Natural killer cell (primary cell): ENCODE results near the gene FGG. TPM values are rescaled to one million over a fixed set of nuclear protein-coding genes. Genes with fewer than 3 reads are reported as not detected.

Source experiments
- ATAC-seq, 3 donors: fragments of 150-1000 bp in 2 of 3; fragments of 200-7000 bp in 1 of 3; cut with Tn5 transposase; 1 replicate in 1 of 3; 2 replicates in 2 of 3; pipeline ENCODE4 v1.10.0; 2021; ENCODE audit warnings: mild to moderate bottlenecking in 2 of 3, moderate library complexity in 2 of 3
- DNase-seq, 2 donors: peaks; one replicate each; pipeline versions ENCODE4 v3.0.0 to v3.0.0-alpha.2; 2013 to 2021; ENCODE audit warnings: mixed read lengths in 1 of 2
- H3K27ac ChIP-seq: one replicate; pipeline ENCODE4 v1.5.1; 2013; ENCODE audit warnings: mild to moderate bottlenecking, low read length
- H3K27me3 ChIP-seq: one replicate; pipeline ENCODE4 v1.6.1; 2013; ENCODE audit warnings: low read length; ENCODE audit not compliant: control insufficient read depth, insufficient read depth
- H3K36me3 ChIP-seq: one replicate; pipeline ENCODE4 v1.6.1; 2013; ENCODE audit warnings: low read length; ENCODE audit not compliant: control insufficient read depth, insufficient read depth
- H3K4me1 ChIP-seq: one replicate; pipeline ENCODE4 v1.6.1; 2013; ENCODE audit warnings: low read length; ENCODE audit not compliant: control insufficient read depth, insufficient read depth
- H3K4me3 ChIP-seq: one replicate; pipeline ENCODE4 v1.5.1; 2013; ENCODE audit warnings: low read length
- H3K9me3 ChIP-seq: one replicate; pipeline ENCODE4 v1.6.1; 2013; ENCODE audit warnings: low read length; ENCODE audit not compliant: control insufficient read depth, insufficient read depth
- H3K27ac Mint-ChIP-seq, 2 donors: one replicate each; pipeline ENCODE4 v1.8.0; 2022; ENCODE audit warnings: mild to moderate bottlenecking in 2 of 2, mixed read lengths in 2 of 2, moderate library complexity in 1 of 2
- H3K27me3 Mint-ChIP-seq, 2 donors: one replicate each; pipeline ENCODE4 v1.8.0; 2022; ENCODE audit warnings: low read depth in 2 of 2, mixed read lengths in 2 of 2
- H3K36me3 Mint-ChIP-seq: one replicate; pipeline ENCODE4 v1.8.0; 2022; ENCODE audit warnings: mixed read lengths
- H3K4me1 Mint-ChIP-seq, 2 donors: one replicate each; pipeline ENCODE4 v1.8.0; 2022; ENCODE audit warnings: mixed read lengths in 2 of 2
- H3K4me3 Mint-ChIP-seq: one replicate; pipeline ENCODE4 v1.8.0; 2022; ENCODE audit warnings: mild to moderate bottlenecking, moderate library complexity, mixed read lengths
- H3K9me3 Mint-ChIP-seq, 2 donors: one replicate each; pipeline ENCODE4 v1.8.0; 2022; ENCODE audit warnings: mixed read lengths in 2 of 2
- WGBS: methylation state at CpG from one replicate; pipeline ENCODE4 v1.1.7; 2013; ENCODE audit warnings: missing lambda C conversion rate; ENCODE audit not compliant: insufficient coverage; 5-methylcytosine and 5-hydroxymethylcytosine counted together
- intact Hi-C: fragments of 100-400 bp; cut with micrococcal nuclease; formaldehyde crosslinking; loops from one replicate; pipeline ENCODE4 v1.14.2; 2022
- total RNA-seq, 4 donors: library from RNA; stranded (reverse); fragments of 120-200 nt in 1 of 4; gene quantifications; one replicate each; pipeline versions ENCODE4 v1.2.3 to v1.2.4, GENCODE V29; 2013 to 2022
- TF ChIP-seq, protein P1 (sequence below): fragments of 200-600 bp; IDR thresholded peaks from one replicate; pipeline ENCODE4 v1.8.0; 2022; ENCODE audit warnings: antibody characterized with exemption

Gene FGG
- total RNA-seq, 3 donors from 2014 or later (not counting 1 experiment from before 2014, with no cell fraction given), result not detected

DNA sequence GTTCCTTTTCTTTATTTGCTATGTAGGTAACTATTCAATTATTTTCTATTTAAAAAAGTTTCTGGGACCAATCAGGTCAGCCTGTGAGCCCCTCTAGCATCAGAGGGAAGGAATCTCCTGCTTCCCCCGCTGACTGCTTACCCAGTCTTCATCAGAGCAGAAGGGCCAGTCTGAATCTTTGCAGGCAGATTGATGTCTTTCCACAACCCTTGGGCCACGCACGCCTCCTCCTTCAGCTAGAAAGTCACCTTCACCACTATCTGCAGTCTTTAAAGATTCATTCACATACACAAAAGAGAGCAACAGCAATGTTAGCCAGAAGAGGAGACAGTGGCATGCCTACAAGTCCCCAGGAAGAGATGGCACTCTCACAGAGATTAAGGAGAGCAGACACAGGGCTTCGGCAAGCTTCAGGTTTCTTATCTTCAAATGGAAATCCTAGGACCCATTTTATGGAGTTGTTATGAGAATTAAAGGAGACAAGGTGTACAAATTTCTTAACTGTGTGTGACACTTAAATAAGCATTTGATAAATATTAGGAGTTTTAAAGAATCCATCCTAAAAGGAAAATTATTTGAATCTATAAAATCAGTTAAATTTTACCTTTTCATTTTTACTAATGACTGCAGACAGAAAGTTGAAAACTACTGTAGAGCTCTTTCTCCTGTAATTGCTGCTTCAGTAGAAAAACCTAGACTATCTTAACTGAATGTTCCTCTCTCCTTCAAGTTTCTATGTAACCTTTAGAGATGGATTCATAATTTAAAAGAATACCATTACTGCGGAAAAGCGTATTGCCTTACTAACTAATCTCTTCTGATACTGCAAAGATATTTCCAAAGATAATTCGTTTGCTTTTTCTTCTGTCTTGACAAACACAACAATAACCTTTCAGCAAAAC lies 22.9 kb downstream of the FGG start:
- Histone ChIP-seq H3K36me3 (no peaks in the 10 kb centered on the region), H3K9me3 (no peaks in the 10 kb centered on the region), H3K27ac (no peak overlapping the region), H3K4me1 (no peaks in the 10 kb centered on the region), H3K4me3 (no peak overlapping the region), H3K27me3 (no peaks in the 10 kb centered on the region)
- ATAC-seq (no peak), DNase-seq (no peak)
- TF ChIP-seq, protein P1, sequence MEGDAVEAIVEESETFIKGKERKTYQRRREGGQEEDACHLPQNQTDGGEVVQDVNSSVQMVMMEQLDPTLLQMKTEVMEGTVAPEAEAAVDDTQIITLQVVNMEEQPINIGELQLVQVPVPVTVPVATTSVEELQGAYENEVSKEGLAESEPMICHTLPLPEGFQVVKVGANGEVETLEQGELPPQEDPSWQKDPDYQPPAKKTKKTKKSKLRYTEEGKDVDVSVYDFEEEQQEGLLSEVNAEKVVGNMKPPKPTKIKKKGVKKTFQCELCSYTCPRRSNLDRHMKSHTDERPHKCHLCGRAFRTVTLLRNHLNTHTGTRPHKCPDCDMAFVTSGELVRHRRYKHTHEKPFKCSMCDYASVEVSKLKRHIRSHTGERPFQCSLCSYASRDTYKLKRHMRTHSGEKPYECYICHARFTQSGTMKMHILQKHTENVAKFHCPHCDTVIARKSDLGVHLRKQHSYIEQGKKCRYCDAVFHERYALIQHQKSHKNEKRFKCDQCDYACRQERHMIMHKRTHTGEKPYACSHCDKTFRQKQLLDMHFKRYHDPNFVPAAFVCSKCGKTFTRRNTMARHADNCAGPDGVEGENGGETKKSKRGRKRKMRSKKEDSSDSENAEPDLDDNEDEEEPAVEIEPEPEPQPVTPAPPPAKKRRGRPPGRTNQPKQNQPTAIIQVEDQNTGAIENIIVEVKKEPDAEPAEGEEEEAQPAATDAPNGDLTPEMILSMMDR, result no peak
- no peaks in the 10 kb centered on the region for H3K9me3 Mint-ChIP-seq
- no peak overlapping the region for H3K4me3 Mint-ChIP-seq
- H3K4me1 Mint-ChIP-seq, result no peaks in the 10 kb centered on the region
- 89% methylated on average over 6 of the region's 7 CpGs for WGBS
- H3K36me3 Mint-ChIP-seq, result no peaks in the 10 kb centered on the region
- intact Hi-C loops, result no loop called here
- H3K27me3 Mint-ChIP-seq, result peaks cover 14 to 28% of the 10 kb centered on the region in 2 donors
- no peak overlapping the region for H3K27ac Mint-ChIP-seq

DNA sequence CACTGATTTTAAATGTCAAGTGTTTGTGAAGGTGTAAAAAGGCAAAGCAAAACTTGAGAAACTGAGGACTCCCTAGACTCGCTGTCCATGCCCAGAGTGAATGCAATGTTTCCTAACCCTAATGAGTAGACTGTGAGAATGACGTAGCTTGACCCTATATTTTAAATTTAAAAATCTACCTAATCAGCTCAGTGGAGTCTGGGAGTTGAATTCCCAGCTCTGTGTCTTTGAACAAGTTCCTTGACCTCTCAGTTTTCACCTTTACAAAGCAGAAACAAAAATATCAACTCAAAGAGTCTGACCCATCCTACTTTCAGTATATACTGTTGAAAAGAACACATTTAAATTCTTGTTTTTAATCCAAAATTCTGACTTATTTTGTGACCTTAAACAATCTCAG lies 24.3 kb downstream of the FGG start:
- H3K4me1 Mint-ChIP-seq, result no peaks in the 10 kb centered on the region
- ATAC-seq (no peak), DNase-seq (no peak)
- intact Hi-C loops, result no loop called here
- no peak overlapping the region for H3K4me3 Mint-ChIP-seq
- no peaks in the 10 kb centered on the region for H3K36me3 Mint-ChIP-seq
- Histone ChIP-seq H3K27ac (no peak overlapping the region), H3K36me3 (no peaks in the 10 kb centered on the region), H3K4me1 (no peaks in the 10 kb centered on the region), H3K4me3 (no peak overlapping the region), H3K9me3 (no peaks in the 10 kb centered on the region), H3K27me3 (no peaks in the 10 kb centered on the region)
- peaks cover 14 to 20% of the 10 kb centered on the region in 2 donors for H3K27me3 Mint-ChIP-seq
- WGBS, result 100% methylated on average over 2 of the region's 2 CpGs
- H3K27ac Mint-ChIP-seq, result no peak overlapping the region
- no peaks in the 10 kb centered on the region for H3K9me3 Mint-ChIP-seq
- TF ChIP-seq, protein P1, result no peak

DNA sequence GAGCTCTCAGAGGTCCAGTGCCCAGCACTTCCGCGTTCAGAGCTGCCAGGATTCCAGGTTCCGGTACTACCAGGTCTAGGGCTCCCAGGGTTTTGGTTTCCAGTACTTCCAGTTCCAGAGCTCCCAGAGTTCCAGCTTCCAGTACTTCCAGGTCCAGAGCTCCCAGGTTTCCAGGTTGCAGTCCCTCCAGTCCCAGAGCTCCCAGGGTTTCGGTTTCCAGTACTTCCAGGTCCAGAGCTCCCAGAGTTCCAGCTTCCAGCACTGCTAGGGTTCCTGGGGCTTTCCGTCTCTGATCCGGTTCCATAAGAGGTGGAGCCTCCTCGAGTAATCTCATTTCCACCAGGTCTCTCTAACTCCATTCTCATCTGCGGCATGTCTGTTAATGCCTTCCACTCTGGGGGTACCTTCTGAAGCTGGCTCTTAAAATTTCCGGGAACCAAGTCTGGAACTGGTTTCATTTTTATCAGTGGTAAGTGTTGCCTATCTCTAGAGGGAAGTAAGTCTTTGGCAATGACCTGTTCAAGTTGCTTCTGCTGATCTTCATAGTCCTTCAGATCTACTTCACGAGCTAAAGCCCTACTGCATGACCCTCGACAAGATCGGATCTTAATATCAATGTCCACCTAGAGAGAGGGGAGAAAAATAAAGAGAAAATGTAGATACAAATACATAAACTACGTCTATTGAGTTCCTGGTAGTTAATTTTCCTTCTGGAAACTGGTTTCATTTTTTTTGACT lies 26.0 kb downstream of the FGG start:
- H3K36me3 Mint-ChIP-seq, result no peaks in the 10 kb centered on the region
- Histone ChIP-seq H3K4me3 (no peak overlapping the region), H3K4me1 (no peaks in the 10 kb centered on the region), H3K27ac (no peak overlapping the region), H3K36me3 (no peaks in the 10 kb centered on the region), H3K27me3 (no peaks in the 10 kb centered on the region), H3K9me3 (no peaks in the 10 kb centered on the region)
- H3K4me3 Mint-ChIP-seq, result no peak overlapping the region
- TF ChIP-seq, protein P1, result no peak
- peaks cover 15 to 20% of the 10 kb centered on the region in 2 donors for H3K27me3 Mint-ChIP-seq
- intact Hi-C loops, result no loop called here
- no peaks in the 10 kb centered on the region for H3K9me3 Mint-ChIP-seq
- DNase-seq (no peak), ATAC-seq (no peak)
- 94% methylated on average over 9 of the region's 13 CpGs for WGBS
- H3K4me1 Mint-ChIP-seq, result no peaks in the 10 kb centered on the region
- H3K27ac Mint-ChIP-seq, result no peak overlapping the region
